NB4 (cell line): ENCODE results near the gene STAT6.
A peak's percentile ranks its signal among the peaks of the same experiment; 100 is the strongest.
"Not testable (repeated sequence)": the region's sequence is repeated elsewhere in the genome, so short reads cannot be mapped to it uniquely, and the experiment has no call there.

Experiments
- DNase-seq: peaks from one replicate; pipeline ENCODE4 v3.0.0; 2010; ENCODE audit warnings: low read depth
- H3K4me3 ChIP-seq: one replicate; pipeline ENCODE4 v1.5.1; 2011; ENCODE audit warnings: mild to moderate bottlenecking, low read depth, low read length, moderate library complexity
- CTCF ChIP-seq: IDR thresholded peaks from one replicate; pipeline ENCODE4 v1.5.1; 2012; ENCODE audit warnings: low read depth, low read length
- MYC ChIP-seq: IDR thresholded peaks from 2 replicates; pipeline ENCODE4 v1.6.1; 2011; ENCODE audit warnings: low read depth, low read length
- POLR2A ChIP-seq: IDR thresholded peaks from 2 replicates; pipeline ENCODE4 v1.6.1; 2011; ENCODE audit warnings: mild to moderate bottlenecking; ENCODE audit not compliant: insufficient read length; ENCODE audit errors: extremely low read depth
- TF ChIP-seq, protein P1 (sequence below): IDR thresholded peaks from 2 replicates; pipeline ENCODE4 v1.6.1; 2011; ENCODE audit warnings: low read depth, low read length

Gene STAT6

DNA sequence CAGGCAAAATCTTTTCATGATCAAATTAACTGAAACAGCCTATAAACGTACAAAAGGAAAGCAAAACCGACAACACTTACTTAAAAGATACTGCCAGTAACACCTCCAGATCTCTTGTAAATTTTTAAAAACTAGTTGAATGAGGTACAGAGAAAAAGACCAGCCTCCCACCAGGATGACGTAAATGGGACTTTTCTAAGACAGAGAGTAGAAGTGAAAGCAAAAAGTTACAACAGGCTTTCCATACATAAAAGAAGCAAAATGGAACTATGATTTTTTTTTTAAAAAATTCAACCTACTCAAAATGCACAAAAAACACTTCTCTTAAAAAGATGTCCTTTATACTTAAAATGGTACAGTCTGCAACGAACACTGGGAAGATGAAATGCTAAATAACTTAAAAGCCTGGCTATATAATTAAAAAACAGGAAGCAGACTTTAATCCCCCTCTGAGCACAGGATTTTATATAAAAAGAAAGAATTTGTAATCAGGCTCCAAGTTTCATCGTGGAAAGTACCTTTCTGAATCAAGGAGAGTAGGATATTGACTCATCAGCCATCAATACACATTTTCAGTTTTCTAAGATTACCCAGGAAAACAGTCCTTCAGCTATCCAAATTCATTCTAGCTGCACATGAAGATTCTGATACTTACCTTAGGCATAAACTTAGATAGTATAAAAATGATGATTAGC, 47.0 kb downstream of the STAT6 start:
- TF ChIP-seq MYC (no peak), POLR2A (no peak), CTCF (no peak)
- TF ChIP-seq, protein P1, sequence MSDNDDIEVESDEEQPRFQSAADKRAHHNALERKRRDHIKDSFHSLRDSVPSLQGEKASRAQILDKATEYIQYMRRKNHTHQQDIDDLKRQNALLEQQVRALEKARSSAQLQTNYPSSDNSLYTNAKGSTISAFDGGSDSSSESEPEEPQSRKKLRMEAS, result no peak
- no peak overlapping the region for H3K4me3 ChIP-seq
- peak; percentile 23 for DNase-seq

GRCh38 chr12:57058454-57058853, 52.7 kb downstream of the STAT6 start:
- no peak for DNase-seq
- no peak overlapping the region for H3K4me3 ChIP-seq

GRCh38 chr12:57057067-57057751, 54.0 kb downstream of the STAT6 start:
- no peak overlapping the region for H3K4me3 ChIP-seq
- DNase-seq, result no peak
- TF ChIP-seq, protein P1, result no peak
- TF ChIP-seq MYC (no peak), CTCF (no peak), POLR2A (no peak)

More at GRCh38 chr12:57058454-57058853, 52.7 kb downstream of the STAT6 start:
- TF ChIP-seq CTCF (no peak), POLR2A (no peak), MYC (no peak)
- TF ChIP-seq, protein P1, result no peak

- no peak overlapping the region for H3K4me3 ChIP-seq
- DNase-seq, result peak; percentile 74
- no peak for TF ChIP-seq MYC
- TF ChIP-seq CTCF, result no peak
- no peak for TF ChIP-seq POLR2A
- TF ChIP-seq, protein P1, result no peak
These were observed 55.3 kb downstream of the STAT6 start for GRCh38 chr12:57055824-57056223.

DNA sequence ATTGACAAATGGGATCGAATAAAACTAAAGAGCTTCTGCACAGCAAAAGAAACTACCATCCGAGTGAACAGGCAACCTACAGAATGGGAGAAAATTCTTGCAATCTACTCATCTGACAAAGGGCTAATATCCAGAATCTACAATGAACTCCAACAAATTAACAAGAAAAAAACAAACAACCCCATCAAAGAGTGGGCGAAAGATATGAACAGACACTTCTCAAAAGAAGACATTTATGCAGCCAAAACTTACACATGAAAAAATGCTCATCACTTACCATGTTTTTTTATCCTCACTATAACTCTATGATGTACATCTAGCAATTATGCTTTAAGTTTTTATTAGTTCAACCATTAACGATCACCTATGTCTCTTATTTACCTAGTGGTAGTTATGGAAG, 57.3 kb downstream of the STAT6 start:
- not testable (repeated sequence) for DNase-seq, H3K4me3 ChIP-seq

DNA sequence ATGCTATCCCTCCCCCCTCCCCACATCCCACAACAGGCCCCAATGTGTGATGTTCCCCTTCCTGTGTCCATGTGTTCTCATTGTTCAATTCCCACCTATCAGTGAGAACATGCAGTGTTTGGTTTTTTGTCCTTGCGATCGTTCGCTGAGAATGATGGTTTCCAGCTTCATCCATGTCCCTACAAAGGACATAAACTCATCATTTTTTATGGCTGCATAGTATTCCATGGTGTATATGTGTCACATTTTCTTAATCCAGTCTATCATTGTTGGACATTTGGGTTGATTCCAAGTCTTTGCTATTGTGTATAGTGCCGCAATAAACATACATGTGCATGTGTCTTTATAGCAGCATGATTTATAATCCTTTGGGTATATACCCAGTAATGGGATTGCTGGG, 58.0 kb downstream of the STAT6 start:
- H3K4me3 ChIP-seq, DNase-seq: not testable (repeated sequence)

DNA sequence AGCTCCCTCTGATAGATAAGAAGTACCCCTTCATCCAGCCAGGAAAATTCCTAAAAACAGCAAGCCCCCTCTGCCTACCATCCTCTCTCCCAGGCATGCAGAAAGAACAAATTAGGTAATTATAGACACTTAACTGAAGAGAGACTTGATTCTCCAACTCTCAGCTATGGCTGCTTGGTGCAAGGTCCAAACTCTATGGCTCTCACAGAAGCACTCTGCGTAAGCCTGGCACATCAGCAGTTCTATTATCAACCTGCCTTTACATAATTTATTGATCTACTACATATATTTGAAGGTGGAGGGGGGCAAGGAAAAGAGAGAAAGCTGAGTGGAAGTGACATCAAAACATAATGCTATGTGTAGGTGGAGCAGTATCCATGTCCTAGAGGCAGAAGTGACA, 60.2 kb downstream of the STAT6 start:
- DNase-seq, result no peak
- TF ChIP-seq CTCF (no peak), POLR2A (no peak), MYC (no peak)
- TF ChIP-seq, protein P1, result no peak
- no peak overlapping the region for H3K4me3 ChIP-seq
